ENCODE data around the gene SLC5A10.
"Not testable (repeated sequence)": the region's sequence is repeated elsewhere in the genome, so short reads cannot be mapped to it uniquely, and the experiment has no call there.

SLC5A10 gene

DNA sequence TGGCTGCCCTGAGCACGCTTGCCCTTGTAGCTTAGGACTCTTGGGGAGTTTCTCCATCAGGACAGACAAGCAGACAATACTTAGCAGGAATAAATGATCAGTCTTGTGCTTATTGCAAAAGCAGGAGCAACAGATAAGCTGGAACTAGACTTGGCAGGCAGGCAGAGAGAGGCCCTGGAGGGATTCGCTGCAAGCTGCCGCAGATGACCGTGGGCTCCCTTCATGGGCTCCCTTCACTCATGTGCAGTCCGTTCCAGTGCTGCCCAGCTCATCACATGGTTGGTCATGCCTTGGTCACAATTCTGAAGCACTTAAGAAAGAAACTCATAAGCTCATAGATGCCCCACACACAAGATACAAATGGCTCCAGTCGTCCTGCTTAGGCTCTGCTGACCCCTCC, 2.4 kb upstream of the SLC5A10 start:
- no peaks in the 10 kb centered on the region for H3K9me3 ChIP-seq (ENCODE audit: control insufficient read depth, insufficient read depth, low read length)
- H3K9ac ChIP-seq (ENCODE audit: low read depth, low read length), result no peak overlapping the region
- no peak overlapping the region for H3K4me3 ChIP-seq (ENCODE audit: low read depth, low read length)
- no peaks in the 10 kb centered on the region for H3K36me3 ChIP-seq (ENCODE audit: control insufficient read depth, insufficient read depth, low read length)
- no peaks in the 10 kb centered on the region for H3K4me1 ChIP-seq (ENCODE audit: control insufficient read depth, insufficient read depth, low read length)
- H3K27me3 ChIP-seq (ENCODE audit: control insufficient read depth, insufficient read depth, low read length), result no peaks in the 10 kb centered on the region

DNA sequence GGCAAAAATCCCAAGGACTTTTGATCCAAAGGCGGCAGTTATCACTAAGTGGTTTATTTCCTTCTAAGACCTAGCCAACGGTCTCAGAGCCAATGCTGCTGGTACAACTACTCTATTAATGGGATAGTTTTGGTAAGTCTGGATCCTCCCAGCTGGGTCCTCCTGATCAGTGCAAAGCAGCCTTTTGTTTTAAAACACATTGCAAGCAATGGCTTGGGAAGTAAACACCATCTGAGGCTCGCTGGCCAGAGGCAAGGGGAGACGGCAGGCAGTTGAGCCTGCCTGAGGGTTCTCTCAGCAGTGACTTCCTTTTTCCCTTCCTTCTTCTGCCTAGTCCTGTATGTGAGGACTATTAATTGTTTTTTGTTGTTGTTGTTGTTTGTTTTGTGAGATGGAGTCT, 1.6 kb upstream of the SLC5A10 start:
- Histone ChIP-seq H3K4me1 (ENCODE audit: control insufficient read depth, insufficient read depth, low read length) (no peaks in the 10 kb centered on the region), H3K27me3 (ENCODE audit: control insufficient read depth, insufficient read depth, low read length) (no peaks in the 10 kb centered on the region), H3K9ac (ENCODE audit: low read depth, low read length) (no peak overlapping the region), H3K9me3 (ENCODE audit: control insufficient read depth, insufficient read depth, low read length) (no peaks in the 10 kb centered on the region), H3K4me3 (ENCODE audit: low read depth, low read length) (no peak overlapping the region), H3K36me3 (ENCODE audit: control insufficient read depth, insufficient read depth, low read length) (no peaks in the 10 kb centered on the region)

DNA sequence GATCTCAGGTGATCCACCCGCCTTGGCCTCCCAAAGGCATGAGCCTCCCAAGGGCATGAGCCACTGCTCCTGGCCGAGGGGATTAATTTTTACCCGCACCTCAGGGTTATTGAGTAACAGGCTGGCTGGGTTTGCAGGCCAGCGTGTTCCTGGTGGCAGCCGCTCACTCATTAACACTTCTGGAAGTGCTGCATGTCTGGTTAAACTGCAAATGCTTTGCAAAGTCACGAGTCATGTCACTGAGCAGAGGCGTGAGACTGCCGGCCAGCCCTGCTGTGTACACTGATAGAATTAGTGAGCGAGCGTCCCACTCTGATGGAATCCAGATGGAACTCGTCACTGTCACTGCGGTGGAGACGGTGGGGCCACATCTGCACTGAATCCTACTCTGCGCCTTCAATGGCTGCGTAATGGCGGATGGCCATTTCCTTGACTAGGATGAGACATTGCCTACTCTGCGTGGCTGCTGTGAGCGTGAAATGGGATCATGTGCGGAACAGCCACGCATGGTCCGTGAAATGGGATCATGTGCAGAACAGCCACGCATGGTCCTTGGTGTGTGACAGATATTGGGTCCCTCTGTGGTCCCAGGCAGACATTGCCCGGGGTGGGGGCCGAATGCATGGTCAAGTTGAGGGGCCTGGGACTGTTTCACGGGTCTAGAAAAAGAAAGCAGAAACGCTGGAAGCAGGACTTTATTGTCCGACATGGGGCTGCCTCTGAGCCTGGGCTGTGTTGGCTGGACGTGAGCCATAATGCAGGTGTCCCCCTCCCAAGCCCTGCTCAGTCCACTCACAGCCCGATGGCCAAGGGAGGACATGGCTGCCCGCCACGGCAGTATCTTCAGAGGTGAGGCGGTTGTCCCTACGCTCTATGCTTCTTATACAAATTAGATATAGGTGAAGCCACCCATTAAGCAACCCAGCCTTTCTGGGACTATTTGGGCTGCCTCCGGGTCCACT, 740 bp upstream of the SLC5A10 start:
- H3K9me3 ChIP-seq (ENCODE audit: control insufficient read depth, insufficient read depth, low read length), result no peaks in the 10 kb centered on the region
- no peaks in the 10 kb centered on the region for H3K36me3 ChIP-seq (ENCODE audit: control insufficient read depth, insufficient read depth, low read length)
- no peaks in the 10 kb centered on the region for H3K27me3 ChIP-seq (ENCODE audit: control insufficient read depth, insufficient read depth, low read length)
- H3K4me3 ChIP-seq (ENCODE audit: low read depth, low read length), result no peak overlapping the region
- H3K9ac ChIP-seq (ENCODE audit: low read depth, low read length), result no peak overlapping the region
- H3K4me1 ChIP-seq (ENCODE audit: control insufficient read depth, insufficient read depth, low read length), result no peaks in the 10 kb centered on the region

DNA sequence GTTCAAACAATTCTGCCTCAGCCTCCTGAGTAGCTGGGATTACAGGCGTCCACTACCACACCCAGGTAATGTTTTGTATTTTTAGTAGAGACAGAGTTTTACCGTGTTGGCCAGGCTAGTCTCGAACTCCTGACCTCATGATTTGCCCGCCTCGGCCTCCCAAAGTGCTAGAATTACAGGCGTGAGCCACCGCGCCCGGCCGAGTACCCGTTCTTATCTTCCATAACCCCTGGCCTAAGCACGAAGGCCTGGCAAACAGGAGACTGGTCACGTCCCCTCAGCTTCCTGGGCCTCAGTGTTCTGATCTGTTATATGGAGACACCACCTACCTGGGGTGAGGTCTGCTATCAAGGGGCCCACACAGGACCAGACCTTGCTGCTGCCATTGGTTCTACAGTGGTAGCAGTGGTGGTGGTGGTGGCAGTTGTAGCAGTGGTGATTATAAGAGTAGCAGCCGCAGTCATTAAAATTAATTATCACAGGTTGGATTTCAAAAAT, 1.3 kb downstream of the SLC5A10 start:
- Histone ChIP-seq H3K4me3 (ENCODE audit: low read depth, low read length) (no peak overlapping the region), H3K9ac (ENCODE audit: low read depth, low read length) (no peak overlapping the region), H3K36me3 (ENCODE audit: control insufficient read depth, insufficient read depth, low read length) (no peaks in the 10 kb centered on the region), H3K27me3 (ENCODE audit: control insufficient read depth, insufficient read depth, low read length) (no peaks in the 10 kb centered on the region), H3K4me1 (ENCODE audit: control insufficient read depth, insufficient read depth, low read length) (no peaks in the 10 kb centered on the region), H3K9me3 (ENCODE audit: control insufficient read depth, insufficient read depth, low read length) (no peaks in the 10 kb centered on the region)

DNA sequence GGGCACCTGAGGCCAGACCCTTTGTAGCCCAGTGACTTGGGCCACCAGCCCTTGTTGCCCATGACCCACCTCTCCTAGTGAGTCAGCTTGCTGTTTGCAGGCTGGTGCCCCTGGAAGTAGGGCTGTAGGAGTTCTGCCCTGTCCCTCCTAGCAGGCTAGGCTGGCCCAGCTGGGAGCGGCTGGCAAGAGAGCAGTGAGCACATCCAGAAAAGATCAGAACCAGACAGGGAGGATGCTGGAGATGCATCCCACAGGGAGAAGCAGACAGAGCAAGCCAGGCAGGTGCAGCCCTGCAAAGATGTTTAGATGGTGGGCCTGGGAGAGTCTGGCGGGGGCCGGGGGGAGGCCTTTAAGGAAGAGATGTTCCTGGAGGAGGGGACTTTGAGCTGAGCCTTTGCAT, 2.4 kb downstream of the SLC5A10 start:
- Histone ChIP-seq H3K9ac (ENCODE audit: low read depth, low read length) (no peak overlapping the region), H3K36me3 (ENCODE audit: control insufficient read depth, insufficient read depth, low read length) (no peaks in the 10 kb centered on the region), H3K27me3 (ENCODE audit: control insufficient read depth, insufficient read depth, low read length) (no peaks in the 10 kb centered on the region), H3K4me1 (ENCODE audit: control insufficient read depth, insufficient read depth, low read length) (no peaks in the 10 kb centered on the region), H3K9me3 (ENCODE audit: control insufficient read depth, insufficient read depth, low read length) (no peaks in the 10 kb centered on the region), H3K4me3 (ENCODE audit: low read depth, low read length) (no peak overlapping the region)

DNA sequence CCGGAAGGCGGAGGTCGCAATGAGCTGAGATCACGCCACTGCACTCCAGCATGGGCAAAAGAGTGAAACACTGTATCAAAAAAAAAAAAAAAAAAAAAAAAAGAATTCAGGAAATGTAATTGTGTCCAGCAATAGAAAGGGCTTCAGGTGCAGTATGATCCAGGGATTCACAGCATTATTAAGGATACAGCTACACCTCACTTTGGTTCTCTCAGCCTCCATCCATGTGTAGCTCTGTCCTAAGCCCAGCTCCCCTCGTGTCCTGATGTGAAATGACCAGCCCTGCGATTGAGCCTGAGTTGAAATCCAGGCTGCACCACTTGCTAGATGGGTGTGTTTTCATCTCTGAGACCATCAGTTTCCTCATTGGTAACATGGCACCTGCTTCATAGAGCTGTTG, 3.0 kb downstream of the SLC5A10 start:
- H3K9ac ChIP-seq (ENCODE audit: low read depth, low read length), result no peak overlapping the region
- H3K36me3 ChIP-seq (ENCODE audit: control insufficient read depth, insufficient read depth, low read length), result no peaks in the 10 kb centered on the region
- H3K4me1 ChIP-seq (ENCODE audit: control insufficient read depth, insufficient read depth, low read length), result no peaks in the 10 kb centered on the region
- no peaks in the 10 kb centered on the region for H3K9me3 ChIP-seq (ENCODE audit: control insufficient read depth, insufficient read depth, low read length)
- H3K4me3 ChIP-seq (ENCODE audit: low read depth, low read length), result no peak overlapping the region
- H3K27me3 ChIP-seq (ENCODE audit: control insufficient read depth, insufficient read depth, low read length), result no peaks in the 10 kb centered on the region

DNA sequence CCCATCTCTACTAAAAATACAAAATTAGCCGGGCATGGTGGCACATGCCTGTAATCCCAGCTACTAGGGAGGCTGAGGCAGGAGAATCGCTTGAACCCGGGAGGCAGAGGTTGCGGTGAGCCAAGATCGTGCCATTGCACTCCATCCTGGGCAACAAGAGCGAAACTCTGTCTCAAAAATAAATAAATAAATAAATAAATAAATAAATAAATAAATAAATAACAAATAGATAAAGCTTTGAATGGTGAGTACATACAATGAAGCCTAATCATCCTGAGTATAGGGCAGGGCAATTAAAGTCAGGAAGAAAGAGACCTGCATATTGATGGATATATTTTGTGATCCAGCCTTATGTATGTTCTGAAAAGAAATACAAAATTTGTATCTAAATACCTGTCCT, 4.1 kb downstream of the SLC5A10 start:
- H3K27me3 ChIP-seq (ENCODE audit: control insufficient read depth, insufficient read depth, low read length); H3K4me3 ChIP-seq (ENCODE audit: low read depth, low read length); H3K36me3 ChIP-seq (ENCODE audit: control insufficient read depth, insufficient read depth, low read length); H3K4me1 ChIP-seq (ENCODE audit: control insufficient read depth, insufficient read depth, low read length); H3K9me3 ChIP-seq (ENCODE audit: control insufficient read depth, insufficient read depth, low read length); H3K9ac ChIP-seq (ENCODE audit: low read depth, low read length): not testable (repeated sequence)

DNA sequence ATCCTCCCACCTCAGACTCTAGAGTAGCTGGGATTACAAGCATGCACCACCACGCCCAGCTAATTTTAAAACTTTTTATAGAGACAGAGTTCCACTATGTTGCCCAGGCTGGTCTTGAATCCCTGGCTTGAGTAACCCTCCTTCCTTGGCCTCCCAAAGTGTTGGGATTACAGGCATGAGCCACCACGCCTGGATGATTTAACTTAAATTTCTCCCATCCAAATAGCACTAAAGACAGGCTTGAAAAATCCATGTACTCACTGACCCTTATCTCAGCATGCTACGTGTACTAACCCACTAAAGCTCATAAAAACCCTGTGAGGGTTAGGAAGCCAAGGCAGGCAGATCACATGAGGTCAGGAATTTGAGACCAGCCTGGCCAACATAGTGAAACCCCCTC, 4.6 kb downstream of the SLC5A10 start:
- H3K9ac ChIP-seq (ENCODE audit: low read depth, low read length), result no peak overlapping the region

DNA sequence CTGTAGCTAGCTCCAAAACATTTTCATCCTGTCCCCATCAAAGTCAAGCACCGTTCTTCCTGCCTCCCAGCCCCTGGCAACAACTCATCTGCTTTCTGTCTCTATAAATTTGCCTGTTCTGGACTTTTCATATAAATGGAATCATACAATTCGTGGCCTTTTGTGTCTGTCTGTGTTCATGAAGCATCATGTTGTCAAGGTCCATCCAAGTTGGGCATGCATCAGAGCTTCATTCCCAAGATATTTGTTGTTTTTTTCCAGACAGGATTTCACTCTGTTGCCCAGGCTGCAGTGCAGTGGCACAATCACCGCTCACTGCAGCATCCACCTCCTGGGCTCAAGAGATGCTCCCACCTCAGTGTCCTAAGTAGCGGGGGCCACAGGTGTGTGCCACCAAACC, 5.9 kb downstream of the SLC5A10 start:
- Histone ChIP-seq H3K9me3 (ENCODE audit: control insufficient read depth, insufficient read depth, low read length) (no peaks in the 10 kb centered on the region), H3K4me3 (ENCODE audit: low read depth, low read length) (no peak overlapping the region), H3K9ac (ENCODE audit: low read depth, low read length) (no peak overlapping the region), H3K27me3 (ENCODE audit: control insufficient read depth, insufficient read depth, low read length) (no peaks in the 10 kb centered on the region), H3K36me3 (ENCODE audit: control insufficient read depth, insufficient read depth, low read length) (no peaks in the 10 kb centered on the region), H3K4me1 (ENCODE audit: control insufficient read depth, insufficient read depth, low read length) (peaks cover 4% of the 10 kb centered on the region)

More for the DNA sequence above, 4.6 kb downstream of the SLC5A10 start:
- Histone ChIP-seq H3K27me3 (ENCODE audit: control insufficient read depth, insufficient read depth, low read length) (no peaks in the 10 kb centered on the region), H3K4me3 (ENCODE audit: low read depth, low read length) (no peak overlapping the region), H3K4me1 (ENCODE audit: control insufficient read depth, insufficient read depth, low read length) (no peaks in the 10 kb centered on the region), H3K9me3 (ENCODE audit: control insufficient read depth, insufficient read depth, low read length) (no peaks in the 10 kb centered on the region), H3K36me3 (ENCODE audit: control insufficient read depth, insufficient read depth, low read length) (no peaks in the 10 kb centered on the region)

DNA sequence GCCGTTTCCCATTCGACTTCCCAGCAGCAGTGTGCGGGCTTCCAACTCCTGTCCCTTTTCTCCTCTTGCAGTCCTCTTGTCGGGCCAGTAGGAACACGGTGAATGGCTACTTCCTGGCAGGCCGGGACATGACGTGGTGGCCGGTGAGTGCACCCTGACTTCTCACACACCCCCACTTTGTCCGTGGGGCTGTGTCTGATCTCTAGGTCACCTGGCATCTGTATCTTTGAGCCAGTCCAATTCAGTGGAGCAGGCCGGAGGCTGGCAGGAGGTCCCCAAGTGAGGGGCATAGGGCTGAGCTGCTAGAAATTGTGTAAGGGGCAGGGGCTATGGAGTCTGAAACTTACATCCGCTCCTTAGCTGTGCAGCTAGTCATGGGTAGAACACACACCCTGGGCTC, 6.6 kb downstream of the SLC5A10 start:
- Histone ChIP-seq H3K9ac (ENCODE audit: low read depth, low read length) (no peak overlapping the region), H3K36me3 (ENCODE audit: control insufficient read depth, insufficient read depth, low read length) (no peaks in the 10 kb centered on the region), H3K9me3 (ENCODE audit: control insufficient read depth, insufficient read depth, low read length) (no peaks in the 10 kb centered on the region), H3K4me1 (ENCODE audit: control insufficient read depth, insufficient read depth, low read length) (peaks cover 4% of the 10 kb centered on the region), H3K4me3 (ENCODE audit: low read depth, low read length) (no peak overlapping the region), H3K27me3 (ENCODE audit: control insufficient read depth, insufficient read depth, low read length) (no peaks in the 10 kb centered on the region)

DNA sequence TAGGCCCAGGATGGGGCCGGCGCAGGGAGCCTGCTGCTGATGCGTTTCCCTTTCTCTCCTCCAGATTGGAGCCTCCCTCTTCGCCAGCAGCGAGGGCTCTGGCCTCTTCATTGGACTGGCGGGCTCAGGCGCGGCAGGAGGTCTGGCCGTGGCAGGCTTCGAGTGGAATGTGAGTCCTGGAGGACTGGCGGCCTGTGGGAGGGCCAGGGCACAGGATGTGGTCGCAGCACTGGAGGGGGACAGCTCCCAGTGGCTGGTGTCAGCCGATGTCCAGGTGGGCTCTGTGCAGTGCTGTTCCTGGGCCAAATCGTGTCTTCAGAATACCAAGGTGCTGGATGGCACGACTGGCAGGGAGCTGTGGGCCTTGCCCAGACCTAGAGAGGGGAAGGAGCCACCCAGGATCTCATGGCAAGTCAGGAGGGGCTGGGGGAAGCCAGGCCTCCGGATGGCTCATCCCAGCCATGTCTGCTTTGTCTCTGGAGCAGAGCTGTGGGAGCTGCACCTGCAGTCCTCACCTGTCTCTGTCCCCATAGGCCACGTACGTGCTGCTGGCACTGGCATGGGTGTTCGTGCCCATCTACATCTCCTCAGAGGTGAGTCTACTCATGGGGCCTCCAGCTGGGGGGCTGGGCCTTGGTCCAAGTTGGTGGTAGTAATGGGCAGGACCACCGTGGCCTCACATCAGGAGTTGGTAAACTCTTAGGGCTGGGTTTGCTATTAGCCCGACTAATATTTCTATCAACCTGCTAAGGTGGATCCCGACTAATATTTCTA, 7.3 kb downstream of the SLC5A10 start:
- no peaks in the 10 kb centered on the region for H3K36me3 ChIP-seq (ENCODE audit: control insufficient read depth, insufficient read depth, low read length)
- H3K4me3 ChIP-seq (ENCODE audit: low read depth, low read length), result no peak overlapping the region
- H3K9me3 ChIP-seq (ENCODE audit: control insufficient read depth, insufficient read depth, low read length), result no peaks in the 10 kb centered on the region
- H3K4me1 ChIP-seq (ENCODE audit: control insufficient read depth, insufficient read depth, low read length), result peaks cover 4% of the 10 kb centered on the region
- H3K9ac ChIP-seq (ENCODE audit: low read depth, low read length), result no peak overlapping the region
- H3K27me3 ChIP-seq (ENCODE audit: control insufficient read depth, insufficient read depth, low read length), result no peaks in the 10 kb centered on the region

DNA sequence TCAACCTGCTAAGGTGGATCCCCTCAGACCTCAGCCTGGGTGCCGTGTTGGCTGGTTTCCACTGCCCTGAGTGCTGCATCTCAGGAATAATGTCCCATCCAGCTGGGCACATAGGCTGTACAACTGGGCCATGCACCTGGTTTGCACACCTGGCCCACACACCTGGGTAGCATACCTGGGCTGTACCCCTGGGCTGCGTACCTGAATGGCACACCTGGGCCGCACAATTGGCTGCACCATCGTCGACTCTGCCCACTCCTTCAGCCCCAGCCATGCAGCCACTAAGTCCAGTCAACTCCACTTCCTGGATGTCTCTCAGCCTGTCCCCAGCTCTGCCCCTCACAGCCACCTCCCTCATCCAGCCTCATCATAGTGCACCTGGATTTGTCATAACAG, 7.9 kb downstream of the SLC5A10 start:
- Histone ChIP-seq H3K4me3 (ENCODE audit: low read depth, low read length) (no peak overlapping the region), H3K27me3 (ENCODE audit: control insufficient read depth, insufficient read depth, low read length) (no peaks in the 10 kb centered on the region), H3K36me3 (ENCODE audit: control insufficient read depth, insufficient read depth, low read length) (no peaks in the 10 kb centered on the region), H3K4me1 (ENCODE audit: control insufficient read depth, insufficient read depth, low read length) (peaks cover 4% of the 10 kb centered on the region), H3K9ac (ENCODE audit: low read depth, low read length) (no peak overlapping the region), H3K9me3 (ENCODE audit: control insufficient read depth, insufficient read depth, low read length) (no peaks in the 10 kb centered on the region)

All from iPS-15b (cell line).